Cardiac muscle cell (in vitro differentiated cells and primary cell): ENCODE results near the gene NAV1. TPM values are rescaled to one million over a fixed set of nuclear protein-coding genes. Genes with fewer than 3 reads are reported as not detected.

ENCODE experiments used
- DNase-seq, 2 donors: peaks; one replicate each; pipeline versions ENCODE4 v3.0.0 to v3.0.0-alpha.2; 2010 to 2017; ENCODE audit warnings: low read depth in 1 of 2, low spot score in 1 of 2
- H3K27ac ChIP-seq: fragments of 200-600 bp; sonication (generic); 2 replicates; pipeline ENCODE4 v1.5.1; 2016
- H3K27me3 ChIP-seq: fragments of 200-600 bp; sonication (generic); 2 replicates; pipeline ENCODE4 v1.6.0; 2016; ENCODE audit warnings: control low read depth
- H3K36me3 ChIP-seq: fragments of 200-600 bp; sonication (generic); 2 replicates; pipeline ENCODE4 v1.5.1; 2016; ENCODE audit warnings: control low read depth
- H3K4me1 ChIP-seq: fragments of 200-600 bp; sonication (generic); 2 replicates; pipeline ENCODE4 v1.8.1; 2017; ENCODE audit warnings: low read depth, mild to moderate bottlenecking, mixed run types
- H3K4me3 ChIP-seq: fragments of 200-600 bp; sonication (generic); 2 replicates; pipeline ENCODE4 v1.5.1; 2016; ENCODE audit warnings: mild to moderate bottlenecking
- H3K9me3 ChIP-seq: fragments of 200-600 bp; sonication (generic); 2 replicates; pipeline ENCODE4 v1.5.1; 2017; ENCODE audit warnings: low read depth, mild to moderate bottlenecking, control low read depth
- CTCF ChIP-seq: IDR thresholded peaks from 2 replicates; pipeline ENCODE4 v1.5.1; 2012; ENCODE audit warnings: low read depth, mild to moderate bottlenecking, low read length
- polyA plus RNA-seq: library from polyadenylated mRNA; unstranded; fragments of >200 nt; fragmentation: Nextera tagmentation; extraction: Ambion mirVana; gene quantifications from 2 replicates; pipeline ENCODE4 v1.2.1, GENCODE V29; 2016
- total RNA-seq: library from RNA; depleted of rRNA; stranded (reverse); fragments of >200 nt; gene quantifications from 2 replicates; pipeline ENCODE4 v1.2.3, GENCODE V29; 2016

NAV1 gene
- total and polyA plus RNA-seq, 2 experiments from 2014 or later = 99.0 to 151 TPM

DNA sequence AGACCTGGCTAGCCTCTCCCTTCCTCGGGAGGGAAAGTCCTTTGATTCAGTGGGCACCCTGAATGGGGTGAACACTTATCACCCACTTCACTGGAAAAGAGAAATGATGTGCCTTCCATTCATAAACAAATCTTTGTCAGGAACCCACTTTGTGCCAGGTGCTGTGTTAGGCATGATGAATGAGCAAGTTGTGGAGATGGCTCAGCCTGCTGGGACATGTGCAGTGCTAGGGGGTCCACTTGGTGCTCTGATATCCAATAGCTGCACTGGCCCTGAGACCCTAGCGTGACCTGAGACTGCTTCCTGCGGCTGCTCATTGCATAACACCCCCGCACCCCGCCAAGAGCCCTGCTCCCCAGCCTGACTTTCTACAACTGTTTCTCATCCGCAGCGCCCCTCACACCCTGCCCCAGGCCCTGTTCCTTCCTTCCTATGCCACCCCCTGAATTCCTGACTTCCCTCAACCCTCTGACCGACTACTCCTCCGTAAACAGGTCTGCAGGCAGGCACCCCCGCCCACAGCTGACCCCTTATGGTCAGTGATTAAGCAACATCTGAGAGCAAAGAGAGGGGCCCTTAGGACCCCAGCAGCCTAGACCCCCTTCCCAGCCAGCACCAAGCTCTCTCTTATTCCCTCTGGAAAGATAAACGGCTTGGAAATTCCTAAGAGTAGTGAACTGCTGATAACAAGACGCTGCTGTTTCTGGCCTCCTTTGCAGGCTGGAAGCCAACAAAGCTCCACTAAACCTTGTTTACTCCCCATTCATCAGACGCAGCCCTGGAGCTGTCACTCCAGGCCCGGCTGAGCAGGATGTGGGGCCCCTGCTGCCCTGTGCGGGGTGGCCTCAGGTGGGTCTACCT lies 44.9 kb upstream of the NAV1 start:
- DNase-seq = peak; percentile 75 to 89
- no peak overlapping the region for H3K4me3 ChIP-seq
- TF ChIP-seq CTCF = no peak
- H3K36me3 ChIP-seq = no peaks in the 10 kb centered on the region
- no peaks in the 10 kb centered on the region for H3K27me3 ChIP-seq
- no peaks in the 10 kb centered on the region for H3K9me3 ChIP-seq
- peaks cover 73% of the 10 kb centered on the region for H3K4me1 ChIP-seq
- peak overlapping the region; percentile 97 for H3K27ac ChIP-seq

DNA sequence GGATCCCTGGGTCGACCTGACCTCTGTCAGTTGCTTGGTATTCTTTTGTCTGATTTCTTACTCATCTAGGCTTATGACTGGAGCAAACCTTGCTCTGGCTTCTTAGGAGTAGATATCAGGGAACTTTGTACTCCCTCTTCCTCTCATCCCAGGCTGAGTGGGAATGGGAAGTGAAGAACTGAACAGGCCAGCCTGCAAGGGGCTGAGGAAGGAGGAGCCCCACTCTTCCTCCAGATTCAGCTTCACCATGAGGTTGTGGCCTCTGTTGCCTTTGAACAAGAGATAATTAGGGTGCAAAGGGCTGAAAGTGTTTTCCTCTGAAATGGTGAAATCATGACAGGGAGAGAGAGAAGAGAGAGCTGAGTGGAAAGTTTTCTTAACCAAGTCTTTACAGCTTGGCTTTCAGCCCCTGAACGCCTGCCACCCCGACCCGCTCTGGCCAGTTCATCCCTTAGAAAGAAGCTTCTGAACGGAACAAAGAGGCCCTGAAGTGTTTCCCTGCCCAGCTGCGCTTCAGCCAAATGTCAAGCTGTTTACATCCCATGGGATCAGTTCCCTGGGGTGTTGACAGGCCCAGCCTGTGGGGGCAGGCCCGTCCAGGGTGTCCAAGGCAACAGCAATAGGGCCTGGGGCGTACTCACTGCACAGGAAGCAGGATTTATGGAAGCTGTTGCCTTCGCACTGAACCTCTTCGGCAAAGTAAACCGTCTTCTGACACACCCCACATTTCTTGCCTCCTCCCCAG lies 43.2 kb upstream of the NAV1 start:
- H3K4me3 ChIP-seq = no peak overlapping the region
- no peaks in the 10 kb centered on the region for H3K9me3 ChIP-seq
- H3K27ac ChIP-seq = peak overlapping the region; percentile 97
- no peak for TF ChIP-seq CTCF
- H3K36me3 ChIP-seq = no peaks in the 10 kb centered on the region
- peaks cover 80% of the 10 kb centered on the region for H3K4me1 ChIP-seq
- DNase-seq = peak; percentile 88 to 97
- H3K27me3 ChIP-seq = no peaks in the 10 kb centered on the region

- peak overlapping the region; percentile 97 for H3K27ac ChIP-seq
- DNase-seq = no peak
- TF ChIP-seq CTCF = no peak
- H3K4me3 ChIP-seq = no peak overlapping the region
- no peaks in the 10 kb centered on the region for H3K27me3 ChIP-seq
- H3K4me1 ChIP-seq = peaks cover 79% of the 10 kb centered on the region
- no peaks in the 10 kb centered on the region for H3K36me3 ChIP-seq
- no peaks in the 10 kb centered on the region for H3K9me3 ChIP-seq
Observed at GRCh38 chr1:201496296-201496690, 42.6 kb upstream of the NAV1 start.

- Histone ChIP-seq H3K36me3 (no peaks in the 10 kb centered on the region), H3K9me3 (no peaks in the 10 kb centered on the region), H3K4me1 (peaks cover 75% of the 10 kb centered on the region), H3K27me3 (no peaks in the 10 kb centered on the region), H3K27ac (peak overlapping the region; percentile 99), H3K4me3 (no peak overlapping the region)
- TF ChIP-seq CTCF = no peak
- DNase-seq = no peak
Observed at GRCh38 chr1:201497935-201498509, 40.9 kb upstream of the NAV1 start.

DNA sequence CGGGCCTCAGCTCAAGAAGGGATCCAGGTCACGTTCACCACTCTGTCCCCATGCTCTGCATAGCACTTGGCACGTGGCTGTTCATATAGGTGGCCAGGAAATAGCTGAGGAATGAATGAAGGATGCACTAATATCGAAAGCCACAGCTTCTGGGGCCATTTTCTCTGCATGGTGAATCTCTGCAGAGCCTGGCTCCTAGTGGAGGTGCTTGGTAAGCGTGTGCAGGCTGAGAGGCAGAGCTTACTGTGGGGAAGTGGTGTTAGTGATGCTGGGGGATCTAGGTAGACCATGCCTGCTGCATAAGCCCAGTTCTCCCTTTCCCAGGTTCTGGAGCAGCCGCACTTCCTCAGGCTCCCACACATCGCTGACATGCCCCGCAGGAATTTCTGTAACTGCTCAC lies 40.3 kb upstream of the NAV1 start:
- TF ChIP-seq CTCF = peak; percentile 6
- Histone ChIP-seq H3K36me3 (no peaks in the 10 kb centered on the region), H3K27ac (peak overlapping the region; percentile 99), H3K4me1 (peaks cover 75% of the 10 kb centered on the region), H3K4me3 (no peak overlapping the region), H3K9me3 (no peaks in the 10 kb centered on the region), H3K27me3 (no peaks in the 10 kb centered on the region)
- no peak for DNase-seq
